ENCODE data around the gene HIF1A. TPM values are rescaled to one million over a fixed set of nuclear protein-coding genes. Genes with fewer than 3 reads are reported as not detected.
A peak's percentile ranks its signal among the peaks of the same experiment; 100 is the strongest.

HIF1A gene
- total RNA-seq, 1 donor from 2014 or later, result 145 TPM

DNA sequence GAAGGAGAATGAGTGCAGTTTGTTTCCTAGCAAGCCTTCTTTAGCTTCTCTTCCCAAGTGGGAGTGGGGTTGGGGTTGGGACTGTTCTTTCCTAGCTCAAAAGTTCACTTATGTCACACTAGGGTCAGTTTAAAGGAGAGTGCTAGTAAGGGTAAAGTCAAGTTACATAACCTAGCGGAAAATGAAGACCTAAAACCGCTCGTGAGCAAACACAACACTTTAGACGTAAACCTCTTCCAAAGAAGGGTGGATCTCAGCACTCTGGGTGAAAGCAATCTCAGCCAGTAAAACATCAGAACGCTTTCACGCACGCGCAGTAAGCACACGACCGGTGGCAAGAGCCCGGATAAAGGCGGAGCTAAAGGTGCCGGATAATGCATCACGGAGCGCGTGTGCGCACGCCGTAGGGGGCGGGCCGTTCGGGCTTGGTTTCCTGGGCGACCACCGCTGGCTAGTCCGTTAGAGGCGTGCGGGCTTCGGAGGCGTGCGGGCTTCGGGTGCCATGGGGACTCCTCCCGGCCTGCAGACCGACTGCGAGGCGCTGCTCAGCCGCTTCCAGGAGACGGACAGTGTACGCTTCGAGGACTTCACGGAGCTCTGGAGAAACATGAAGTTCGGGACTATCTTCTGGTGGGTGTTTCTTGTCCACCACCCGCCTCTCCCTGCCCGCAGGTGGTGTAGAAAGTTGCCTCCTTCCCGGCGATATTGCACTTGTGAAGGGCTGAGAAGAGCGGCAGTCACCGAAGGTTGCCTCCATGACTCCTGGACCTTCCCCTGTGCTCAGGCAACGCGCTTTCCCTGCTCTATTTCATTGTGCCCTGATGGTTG, 66.9 kb downstream of the HIF1A start, which contains the start of gene SNAPC1:
Gene SNAPC1, plus strand, starts transcription at position 462 of the 828 bp plus-strand sequence. Its CDS starts 41 bp downstream, at position 503.
- H3K9me3 Mint-ChIP-seq (ENCODE audit: unreplicated experiment), result no peaks in the 10 kb centered on the region
- H3K4me3 Mint-ChIP-seq (ENCODE audit: unreplicated experiment), result peak within 1 kb of the TSS; percentile 99
- peaks cover 21% of the 10 kb centered on the region for H3K4me1 Mint-ChIP-seq (ENCODE audit: low read depth, unreplicated experiment)
- peaks cover 8% of the 10 kb centered on the region for H3K27me3 Mint-ChIP-seq (ENCODE audit: unreplicated experiment)
- H3K27ac Mint-ChIP-seq (ENCODE audit: unreplicated experiment), result peak within 1 kb of the TSS; percentile 86
- TF ChIP-seq CTCF (IDR thresholded peaks at IDR 0.05; ENCODE audit: partially characterized antibody, unreplicated experiment), result no peak
- no peaks in the 10 kb centered on the region for H3K36me3 Mint-ChIP-seq (ENCODE audit: unreplicated experiment)
- peak; percentile 98 for DNase-seq

- H3K27me3 Mint-ChIP-seq (ENCODE audit: unreplicated experiment), result peaks cover 2% of the 10 kb centered on the region
- no peak overlapping the region for H3K4me3 Mint-ChIP-seq (ENCODE audit: unreplicated experiment)
- no peak overlapping the region for H3K27ac Mint-ChIP-seq (ENCODE audit: unreplicated experiment)
- H3K36me3 Mint-ChIP-seq (ENCODE audit: unreplicated experiment), result no peaks in the 10 kb centered on the region
- DNase-seq, result no peak
- H3K4me1 Mint-ChIP-seq (ENCODE audit: low read depth, unreplicated experiment), result peaks cover 14% of the 10 kb centered on the region
- H3K9me3 Mint-ChIP-seq (ENCODE audit: unreplicated experiment), result no peaks in the 10 kb centered on the region
- no peak for TF ChIP-seq CTCF (IDR thresholded peaks at IDR 0.05; ENCODE audit: partially characterized antibody, unreplicated experiment)
Observed at GRCh38 chr14:61764342-61765122, 69.2 kb downstream of the HIF1A start.

GRCh38 chr14:61765225-61765943, 70.1 kb downstream of the HIF1A start:
- peak overlapping the region; percentile 26 for H3K4me3 Mint-ChIP-seq (ENCODE audit: unreplicated experiment)
- H3K36me3 Mint-ChIP-seq (ENCODE audit: unreplicated experiment), result no peaks in the 10 kb centered on the region
- H3K27ac Mint-ChIP-seq (ENCODE audit: unreplicated experiment), result no peak overlapping the region
- no peak for DNase-seq
- H3K4me1 Mint-ChIP-seq (ENCODE audit: low read depth, unreplicated experiment), result peaks cover 14% of the 10 kb centered on the region
- TF ChIP-seq CTCF (IDR thresholded peaks at IDR 0.05; ENCODE audit: partially characterized antibody, unreplicated experiment), result no peak
- H3K27me3 Mint-ChIP-seq (ENCODE audit: unreplicated experiment), result peaks cover 2% of the 10 kb centered on the region
- H3K9me3 Mint-ChIP-seq (ENCODE audit: unreplicated experiment), result no peaks in the 10 kb centered on the region

DNA sequence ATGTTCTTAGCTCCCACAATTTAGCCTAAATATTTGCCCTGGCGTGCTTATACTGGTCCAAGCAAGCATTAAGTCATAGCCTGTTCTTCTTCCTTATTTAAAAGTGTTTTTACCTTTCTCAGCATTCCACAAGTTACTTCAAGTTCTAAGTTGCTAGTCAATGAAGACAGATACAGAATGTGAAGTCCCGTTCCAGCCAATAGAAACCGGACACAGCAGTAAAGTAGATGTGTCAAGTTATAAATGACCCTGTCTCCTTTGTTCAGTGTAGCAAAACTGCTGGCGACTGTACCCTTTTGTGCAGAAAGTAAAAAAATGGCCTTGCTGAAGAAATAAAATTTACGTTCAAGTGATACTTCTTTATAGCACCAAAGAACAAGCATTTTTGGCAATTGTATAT, 70.8 kb downstream of the HIF1A start:
- H3K27ac Mint-ChIP-seq (ENCODE audit: unreplicated experiment), result no peak overlapping the region
- peaks cover 2% of the 10 kb centered on the region for H3K27me3 Mint-ChIP-seq (ENCODE audit: unreplicated experiment)
- no peak for TF ChIP-seq CTCF (IDR thresholded peaks at IDR 0.05; ENCODE audit: partially characterized antibody, unreplicated experiment)
- H3K9me3 Mint-ChIP-seq (ENCODE audit: unreplicated experiment), result no peaks in the 10 kb centered on the region
- peaks cover 14% of the 10 kb centered on the region for H3K4me1 Mint-ChIP-seq (ENCODE audit: low read depth, unreplicated experiment)
- H3K4me3 Mint-ChIP-seq (ENCODE audit: unreplicated experiment), result no peak overlapping the region
- no peak for DNase-seq
- H3K36me3 Mint-ChIP-seq (ENCODE audit: unreplicated experiment), result no peaks in the 10 kb centered on the region
